ENCODE results near the gene BBS12.

The BBS12 gene

GRCh38 chr4:122732329-122733026 lies at the start of gene BBS12:
Gene BBS12, plus strand, starts transcription at chr4:122732704. Its CDS starts 9,189 bp downstream, at chr4:122741893.
- DNase-seq (ENCODE audit: extremely low spot score): peak; percentile 98
- CTCF ChIA-PET: interaction anchor here (0.9 to 4.3 kb wide), 12 partner anchors 8 to 198 kb away, joined by 3 to 36 read pairs (median 6); no protein-coding TSS in a partner anchor
- POLR2A ChIA-PET: interaction anchor here (0.6 kb wide), 3 partner anchors 190 to 1641 kb away, joined by 3 to 13 read pairs (median 3); partner anchors contain the start of gene NUDT6
- peak; percentile 51 for TF ChIP-seq CTCF (IDR thresholded peaks at IDR 0.05; ENCODE audit: control extremely low read depth, extremely low read depth, low read depth, missing control alignments)

GRCh38 chr4:122686691-122687090 lies 45.8 kb upstream of the BBS12 start:
- DNase-seq (ENCODE audit: extremely low spot score): no peak
- ChIA-PET POLR2A (no interaction called here), CTCF (no interaction called here)
- no peak for TF ChIP-seq CTCF (IDR thresholded peaks at IDR 0.05; ENCODE audit: control extremely low read depth, extremely low read depth, low read depth, missing control alignments)

- POLR2A ChIA-PET: no interaction called here
- CTCF ChIA-PET: no interaction called here
- TF ChIP-seq CTCF (IDR thresholded peaks at IDR 0.05; ENCODE audit: control extremely low read depth, extremely low read depth, low read depth, missing control alignments): no peak
- DNase-seq (ENCODE audit: extremely low spot score): no peak
Observed at GRCh38 chr4:122687531-122688061, 44.9 kb upstream of the BBS12 start.

- no peak for TF ChIP-seq CTCF (IDR thresholded peaks at IDR 0.05; ENCODE audit: control extremely low read depth, extremely low read depth, low read depth, missing control alignments)
- no peak for DNase-seq (ENCODE audit: extremely low spot score)
- ChIA-PET POLR2A (no interaction called here), CTCF (no interaction called here)
Observed at GRCh38 chr4:122688529-122689140, 43.9 kb upstream of the BBS12 start.

- CTCF ChIA-PET: no interaction called here
- TF ChIP-seq CTCF (IDR thresholded peaks at IDR 0.05; ENCODE audit: control extremely low read depth, extremely low read depth, low read depth, missing control alignments): no peak
- POLR2A ChIA-PET: no interaction called here
- peak; percentile 19 for DNase-seq (ENCODE audit: extremely low spot score)
Observed at GRCh38 chr4:122689972-122690371, 42.5 kb upstream of the BBS12 start.

GRCh38 chr4:122691988-122692387 lies 40.5 kb upstream of the BBS12 start:
- no peak for TF ChIP-seq CTCF (IDR thresholded peaks at IDR 0.05; ENCODE audit: control extremely low read depth, extremely low read depth, low read depth, missing control alignments)
- DNase-seq (ENCODE audit: extremely low spot score): no peak
- POLR2A ChIA-PET: no interaction called here
- CTCF ChIA-PET: interaction anchor here (2.3 kb wide), 1 partner anchor 26 kb away, joined by 7 read pairs; no protein-coding TSS in a partner anchor

Data from GM10248 (cell line).